SK-N-SH treated with all-trans-retinoic acid at 6 μM for 48 hours (cell line): Measurements from ENCODE around the gene PYHIN1.

Experiments used
- ATAC-seq: fragments of 200-7000 bp; cut with Tn5 transposase; 3 replicates; pipeline ENCODE4 v1.9.1; 2020; ENCODE audit warnings: mild to moderate bottlenecking, moderate library complexity
- ARNTL ChIP-seq: fragments of 450-650 bp; formaldehyde crosslinking; IDR thresholded peaks from 2 replicates; pipeline ENCODE4 v1.5.0; 2020; ENCODE audit warnings: low read depth, mild to moderate bottlenecking, moderate library complexity, borderline replicate concordance
- CSDC2 ChIP-seq: fragments of 250-450 bp; sonication (Bioruptor Pico); IDR thresholded peaks from 2 replicates; pipeline ENCODE4 v1.5.0; 2020; ENCODE audit warnings: mild to moderate bottlenecking, moderate library complexity
- CSRNP3 ChIP-seq: fragments of 250-450 bp; sonication (Bioruptor Pico); IDR thresholded peaks from 2 replicates; pipeline ENCODE4 v1.5.1; 2021; ENCODE audit warnings: mild to moderate bottlenecking, moderate library complexity
- ESRRG ChIP-seq: fragments of 250-450 bp; sonication (Bioruptor Pico); IDR thresholded peaks from 2 replicates; pipeline ENCODE4 v1.6.1; 2021; ENCODE audit warnings: mild to moderate bottlenecking
- GLIS3 ChIP-seq: fragments of 250-450 bp; sonication (Bioruptor Pico); IDR thresholded peaks from 2 replicates; pipeline ENCODE4 v1.5.0; 2020; ENCODE audit warnings: mild to moderate bottlenecking, moderate library complexity
- ISL1 ChIP-seq: fragments of 250-450 bp; sonication (Bioruptor Pico); IDR thresholded peaks from 2 replicates; pipeline ENCODE4 v2.1.2; 2022; ENCODE audit warnings: mild to moderate bottlenecking, moderate library complexity
- OSR1 ChIP-seq: fragments of 250-450 bp; sonication (Bioruptor Pico); IDR thresholded peaks from 2 replicates; pipeline ENCODE4 v1.8.0; 2022; ENCODE audit warnings: moderate library complexity, mild to moderate bottlenecking, inconsistent platforms
- PATZ1 ChIP-seq: fragments of 250-450 bp; sonication (Bioruptor Pico); IDR thresholded peaks from 2 replicates; pipeline ENCODE4 v1.8.0; 2020; ENCODE audit warnings: mild to moderate bottlenecking, moderate library complexity, borderline replicate concordance
- POU6F1 ChIP-seq: fragments of 250-450 bp; sonication (Bioruptor Pico); IDR thresholded peaks from 2 replicates; pipeline ENCODE4 v1.8.0; 2021; ENCODE audit warnings: low read depth, mild to moderate bottlenecking, moderate library complexity, borderline replicate concordance
- PPARA ChIP-seq: fragments of 250-450 bp; sonication (Bioruptor Pico); IDR thresholded peaks from 2 replicates; pipeline ENCODE4 v1.5.0; 2020; ENCODE audit warnings: mild to moderate bottlenecking, borderline replicate concordance
- RARB ChIP-seq: fragments of 250-450 bp; sonication (Bioruptor Pico); IDR thresholded peaks from 2 replicates; pipeline ENCODE4 v1.8.0; 2021; ENCODE audit warnings: mild to moderate bottlenecking, moderate library complexity
- SNAI2 ChIP-seq: fragments of 250-450 bp; sonication (Bioruptor Pico); IDR thresholded peaks from 2 replicates; pipeline ENCODE4 v1.5.0; 2020; ENCODE audit warnings: mild to moderate bottlenecking, moderate library complexity
- TCF4 ChIP-seq: fragments of 250-450 bp; sonication (Bioruptor Pico); IDR thresholded peaks from 2 replicates; pipeline ENCODE4 v1.8.0; 2021; ENCODE audit warnings: mild to moderate bottlenecking, moderate library complexity, borderline replicate concordance
- TOX ChIP-seq: fragments of 250-450 bp; sonication (Bioruptor Pico); IDR thresholded peaks from 2 replicates; pipeline ENCODE4 v1.8.0; 2021; ENCODE audit warnings: mild to moderate bottlenecking, moderate library complexity, borderline replicate concordance
- TSHZ2 ChIP-seq: fragments of 250-450 bp; sonication (Bioruptor Pico); IDR thresholded peaks from 2 replicates; pipeline ENCODE4 v1.5.0; 2020; ENCODE audit warnings: mild to moderate bottlenecking, moderate library complexity
- ZC3H10 ChIP-seq: fragments of 250-450 bp; sonication (Bioruptor Pico); IDR thresholded peaks from 2 replicates; pipeline ENCODE4 v1.5.1; 2021; ENCODE audit warnings: mild to moderate bottlenecking, moderate library complexity
- ZFP3 ChIP-seq: fragments of 250-450 bp; sonication (Bioruptor Pico); IDR thresholded peaks from 2 replicates; pipeline ENCODE4 v1.5.0; 2020; ENCODE audit warnings: mild to moderate bottlenecking, moderate library complexity
- ZFP30 ChIP-seq: fragments of 450-650 bp; formaldehyde crosslinking; IDR thresholded peaks from 2 replicates; pipeline ENCODE4 v1.5.0; 2022; ENCODE audit warnings: mild to moderate bottlenecking, moderate library complexity
- ZNF565 ChIP-seq: fragments of 450-650 bp; formaldehyde crosslinking; conservative IDR thresholded peaks from 2 replicates; pipeline ENCODE4 v1.5.0; 2020; ENCODE audit warnings: low read depth, mild to moderate bottlenecking, moderate library complexity
- ZNF70 ChIP-seq: fragments of 450-650 bp; formaldehyde crosslinking; IDR thresholded peaks from 2 replicates; pipeline ENCODE4 v1.5.0; 2020; ENCODE audit warnings: mild to moderate bottlenecking, moderate library complexity
- ZNF8 ChIP-seq: fragments of 450-650 bp; formaldehyde crosslinking; IDR thresholded peaks from 2 replicates; pipeline ENCODE4 v1.5.0; 2020; ENCODE audit warnings: mild to moderate bottlenecking, moderate library complexity

PYHIN1 gene

GRCh38 chr1:158999316-159000069, 68.1 kb downstream of the PYHIN1 start:
- TF ChIP-seq CSDC2 (CRISPR knock-in tag) (no peak), RARB (CRISPR knock-in tag) (0 out of 2 replicates have a peak, but pooled peaks have one; percentile 52), TOX (peak; percentile 15; the same call in 1 of the 2 replicates)
- ATAC-seq, result peak; percentile 90

GRCh38 chr1:159000070-159000409, 68.7 kb downstream of the PYHIN1 start:
- ATAC-seq, result peak; percentile 54
- TF ChIP-seq ZFP3 (CRISPR knock-in tag) (no peak), POU6F1 (CRISPR knock-in tag) (no peak), ZNF565 (CRISPR knock-in tag) (no peak), OSR1 (no peak), ZNF8 (CRISPR knock-in tag) (no peak), ZNF70 (CRISPR knock-in tag) (no peak), CSRNP3 (CRISPR knock-in tag) (no peak), ZC3H10 (CRISPR knock-in tag) (no peak), ESRRG (CRISPR knock-in tag) (no peak), PATZ1 (CRISPR knock-in tag) (no peak), CSDC2 (CRISPR knock-in tag) (no peak), TOX (no peak), ARNTL (CRISPR knock-in tag) (no peak), TSHZ2 (no peak), GLIS3 (no peak), TCF4 (no peak), PPARA (no peak), RARB (CRISPR knock-in tag) (no peak)
- TF ChIP-seq, all 23 proteins: peak for 0

GRCh38 chr1:159000625-159001024, 69.3 kb downstream of the PYHIN1 start:
- ATAC-seq, result peak; percentile 72
- TF ChIP-seq ESRRG (CRISPR knock-in tag) (no peak), SNAI2 (CRISPR knock-in tag) (no peak), ZNF70 (CRISPR knock-in tag) (no peak), TOX (no peak), ZC3H10 (CRISPR knock-in tag) (no peak), CSRNP3 (CRISPR knock-in tag) (no peak), PATZ1 (CRISPR knock-in tag) (no peak), GLIS3 (no peak), OSR1 (no peak), ISL1 (CRISPR knock-in tag) (no peak), ZNF565 (CRISPR knock-in tag) (no peak), POU6F1 (CRISPR knock-in tag) (no peak), ZFP30 (CRISPR knock-in tag) (no peak)
